Measurements from ENCODE around the gene DCUN1D4. TPM values are rescaled to one million over a fixed set of nuclear protein-coding genes. Genes with fewer than 3 reads are reported as not detected.

Gene DCUN1D4
- total and polyA plus RNA-seq, 2 experiments from 2014 or later = 17.3 to 39.9 TPM

DNA sequence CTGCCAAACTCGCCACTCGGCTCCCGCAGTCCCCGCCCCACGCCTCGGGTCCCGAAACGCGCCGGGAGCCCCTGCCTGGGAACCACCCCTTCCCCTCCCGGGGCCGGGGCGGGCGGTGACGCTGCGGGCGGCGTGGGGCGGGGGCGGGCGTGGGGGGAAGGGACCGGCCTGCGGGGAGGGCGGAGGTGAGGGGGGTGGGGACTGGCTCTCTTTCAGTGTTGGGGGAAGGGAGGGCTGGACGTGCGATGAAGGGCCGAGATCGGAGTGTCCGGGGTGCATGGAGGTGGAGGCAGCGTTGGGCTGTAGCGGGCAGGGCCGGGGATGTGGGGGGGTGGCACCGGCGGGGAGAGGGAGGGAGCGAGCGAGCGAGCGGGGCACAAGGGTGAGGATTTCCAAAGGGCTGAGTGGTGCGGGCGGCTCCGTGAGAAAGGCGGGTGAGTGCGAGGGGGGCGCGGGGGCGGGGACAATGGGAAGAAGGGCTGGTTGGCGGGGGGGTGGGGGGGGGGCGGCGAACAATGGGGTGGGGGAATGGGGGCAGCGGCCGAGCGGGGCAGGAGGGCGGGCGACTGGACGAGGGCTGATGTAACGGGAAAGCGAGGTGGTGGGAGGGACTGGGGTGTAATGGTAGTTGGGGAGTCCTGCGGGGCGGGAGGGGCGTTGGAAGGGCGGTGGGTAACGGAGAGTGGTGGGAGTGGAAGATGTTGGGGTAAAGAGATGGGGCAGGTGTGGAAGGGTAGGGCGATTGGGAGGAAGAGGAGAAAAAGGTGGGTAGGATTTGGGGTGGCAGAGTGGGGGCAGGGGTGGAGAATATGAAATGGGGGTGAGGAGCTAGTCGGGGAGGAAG lies 578 bp downstream of the DCUN1D4 start:
- H3K79me2 ChIP-seq = peaks cover 41% of the 10 kb centered on the region
- peak; percentile 76 for DNase-seq (ENCODE audit: low spot score)
- peak overlapping the region; percentile 84 for H3K4me2 ChIP-seq
- peak overlapping the region; percentile 88 for H3K27ac ChIP-seq
- H3K27me3 ChIP-seq = no peaks in the 10 kb centered on the region
- H3K9me3 ChIP-seq (ENCODE audit: low read depth) = no peaks in the 10 kb centered on the region
- no CpG with 5 or more reads among the region's 64 CpGs for WGBS (ENCODE audit: low lambda C conversion rate, missing lambda C conversion rate)
- H2AFZ ChIP-seq = peak overlapping the region; percentile 75
- H3K9me2 ChIP-seq (replicated peaks; ENCODE audit: insufficient read depth) = no peaks in the 10 kb centered on the region
- no peak for TF ChIP-seq EZH2 (IDR thresholded peaks at IDR 0.05; ENCODE audit: borderline replicate concordance)
- no peak for TF ChIP-seq EZH2phosphoT487 (IDR thresholded peaks at IDR 0.05; ENCODE audit: low read depth, severe bottlenecking, unreplicated experiment)
- TF ChIP-seq, protein P1, sequence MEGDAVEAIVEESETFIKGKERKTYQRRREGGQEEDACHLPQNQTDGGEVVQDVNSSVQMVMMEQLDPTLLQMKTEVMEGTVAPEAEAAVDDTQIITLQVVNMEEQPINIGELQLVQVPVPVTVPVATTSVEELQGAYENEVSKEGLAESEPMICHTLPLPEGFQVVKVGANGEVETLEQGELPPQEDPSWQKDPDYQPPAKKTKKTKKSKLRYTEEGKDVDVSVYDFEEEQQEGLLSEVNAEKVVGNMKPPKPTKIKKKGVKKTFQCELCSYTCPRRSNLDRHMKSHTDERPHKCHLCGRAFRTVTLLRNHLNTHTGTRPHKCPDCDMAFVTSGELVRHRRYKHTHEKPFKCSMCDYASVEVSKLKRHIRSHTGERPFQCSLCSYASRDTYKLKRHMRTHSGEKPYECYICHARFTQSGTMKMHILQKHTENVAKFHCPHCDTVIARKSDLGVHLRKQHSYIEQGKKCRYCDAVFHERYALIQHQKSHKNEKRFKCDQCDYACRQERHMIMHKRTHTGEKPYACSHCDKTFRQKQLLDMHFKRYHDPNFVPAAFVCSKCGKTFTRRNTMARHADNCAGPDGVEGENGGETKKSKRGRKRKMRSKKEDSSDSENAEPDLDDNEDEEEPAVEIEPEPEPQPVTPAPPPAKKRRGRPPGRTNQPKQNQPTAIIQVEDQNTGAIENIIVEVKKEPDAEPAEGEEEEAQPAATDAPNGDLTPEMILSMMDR (IDR thresholded peaks at IDR 0.05; ENCODE audit: poor library complexity) = no peak
- peaks cover 19% of the 10 kb centered on the region for H4K20me1 ChIP-seq (ENCODE audit: insufficient read depth, poor library complexity, severe bottlenecking)
- peak overlapping the region; percentile 76 for H3K4me3 ChIP-seq
- no peaks in the 10 kb centered on the region for H3K36me3 ChIP-seq (replicated peaks; ENCODE audit: insufficient read depth, low read depth)
- no peaks in the 10 kb centered on the region for H3K4me1 ChIP-seq (ENCODE audit: insufficient read depth)

DNA sequence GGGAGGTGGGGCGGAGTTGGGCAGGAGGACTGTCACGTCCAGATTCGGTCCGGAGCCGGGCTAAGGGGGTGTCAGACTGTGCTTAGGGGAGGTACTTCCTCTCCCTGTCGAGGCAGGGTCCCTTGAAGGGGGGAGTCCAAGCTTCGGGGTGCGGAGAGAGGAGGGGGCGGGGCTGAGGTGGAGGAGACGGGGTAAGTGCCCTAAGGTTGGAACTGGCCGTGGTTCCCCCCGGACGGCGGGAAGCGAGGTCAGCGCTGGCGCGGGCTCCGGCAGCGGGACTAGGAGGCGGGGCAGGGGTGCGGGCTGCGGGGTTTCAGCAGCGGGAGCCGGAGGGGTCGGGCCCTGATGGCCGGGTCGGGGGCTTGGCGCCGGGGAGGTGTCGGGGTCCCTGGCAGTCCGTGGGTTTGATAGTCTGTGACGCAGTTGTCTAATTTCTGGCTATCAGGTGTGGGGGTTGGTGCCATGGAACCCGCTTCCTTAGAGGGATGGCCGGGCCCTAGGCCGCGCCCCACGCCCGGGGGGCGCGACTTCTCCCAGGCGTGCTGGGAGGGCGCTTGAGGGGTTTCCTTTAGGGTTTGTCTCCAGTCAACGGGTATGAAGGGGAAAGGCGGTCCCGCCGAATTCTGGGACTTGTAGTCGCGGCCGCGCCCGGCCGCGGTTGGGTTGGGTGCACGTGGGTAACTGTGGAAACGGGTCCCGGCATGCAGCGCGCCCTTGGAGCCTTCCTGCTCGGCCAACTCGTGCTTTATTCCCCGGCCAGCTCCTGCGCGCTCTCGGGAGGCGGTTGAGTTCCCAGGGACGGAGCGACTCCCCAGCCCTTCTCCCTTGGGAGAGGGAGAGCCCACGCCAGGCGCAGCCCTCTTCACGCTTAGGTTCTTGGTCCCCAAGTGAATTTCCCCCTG lies 1.5 kb downstream of the DCUN1D4 start:
- Histone ChIP-seq H3K4me1 (ENCODE audit: insufficient read depth) (no peaks in the 10 kb centered on the region), H3K9me2 (replicated peaks; ENCODE audit: insufficient read depth) (no peaks in the 10 kb centered on the region), H4K20me1 (ENCODE audit: insufficient read depth, poor library complexity, severe bottlenecking) (peaks cover 22% of the 10 kb centered on the region), H2AFZ (peak overlapping the region; percentile 61), H3K36me3 (replicated peaks; ENCODE audit: insufficient read depth, low read depth) (no peaks in the 10 kb centered on the region), H3K4me3 (peak overlapping the region; percentile 76), H3K79me2 (peaks cover 50% of the 10 kb centered on the region), H3K9me3 (ENCODE audit: low read depth) (no peaks in the 10 kb centered on the region), H3K4me2 (peak overlapping the region; percentile 84), H3K27ac (peak overlapping the region; percentile 71), H3K27me3 (no peaks in the 10 kb centered on the region)
- DNase-seq (ENCODE audit: low spot score) = peak; percentile 96
- under 1% methylated on average over 32 of the region's 71 CpGs for WGBS (ENCODE audit: low lambda C conversion rate, missing lambda C conversion rate)
- no peak for TF ChIP-seq EZH2phosphoT487 (IDR thresholded peaks at IDR 0.05; ENCODE audit: low read depth, severe bottlenecking, unreplicated experiment)
- no peak for TF ChIP-seq EZH2 (IDR thresholded peaks at IDR 0.05; ENCODE audit: borderline replicate concordance)
- TF ChIP-seq, protein P1 (IDR thresholded peaks at IDR 0.05; ENCODE audit: poor library complexity) = no peak

DNA sequence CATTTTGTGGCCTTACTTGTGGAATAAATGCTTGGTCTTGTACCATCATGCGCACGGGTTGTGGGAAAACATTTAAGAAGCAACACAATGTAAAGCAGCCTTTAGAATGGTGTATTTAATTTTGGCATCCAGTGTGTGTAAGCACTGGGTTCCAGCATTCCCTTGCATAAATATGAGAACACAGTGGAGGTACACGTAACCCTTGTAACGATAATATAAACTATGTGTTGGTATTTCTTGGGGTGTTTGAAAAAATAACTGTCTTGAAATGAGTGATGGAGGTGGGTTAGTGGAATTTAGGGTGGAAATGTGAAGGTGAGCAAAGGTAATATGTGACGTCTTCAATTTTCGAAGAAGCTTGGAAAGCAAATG lies 2.1 kb downstream of the DCUN1D4 start:
- TF ChIP-seq EZH2phosphoT487 (IDR thresholded peaks at IDR 0.05; ENCODE audit: low read depth, severe bottlenecking, unreplicated experiment) (no peak), EZH2 (IDR thresholded peaks at IDR 0.05; ENCODE audit: borderline replicate concordance) (no peak)
- TF ChIP-seq, protein P1 (IDR thresholded peaks at IDR 0.05; ENCODE audit: poor library complexity) = no peak
- H3K79me2 ChIP-seq = peaks cover 56% of the 10 kb centered on the region
- peak overlapping the region; percentile 69 for H3K27ac ChIP-seq
- H3K4me3 ChIP-seq = peak overlapping the region; percentile 59
- no peaks in the 10 kb centered on the region for H3K36me3 ChIP-seq (replicated peaks; ENCODE audit: insufficient read depth, low read depth)
- H3K4me2 ChIP-seq = peak overlapping the region; percentile 84
- WGBS (ENCODE audit: low lambda C conversion rate, missing lambda C conversion rate) = 49% methylated on average over 6 of the region's 6 CpGs
- H2AFZ ChIP-seq = peak overlapping the region; percentile 18
- DNase-seq (ENCODE audit: low spot score) = no peak
- H3K27me3 ChIP-seq = no peaks in the 10 kb centered on the region
- no peaks in the 10 kb centered on the region for H3K9me3 ChIP-seq (ENCODE audit: low read depth)
- H3K4me1 ChIP-seq (ENCODE audit: insufficient read depth) = no peaks in the 10 kb centered on the region
- H3K9me2 ChIP-seq (replicated peaks; ENCODE audit: insufficient read depth) = no peaks in the 10 kb centered on the region
- H4K20me1 ChIP-seq (ENCODE audit: insufficient read depth, poor library complexity, severe bottlenecking) = peaks cover 22% of the 10 kb centered on the region

Data from hepatocyte (in vitro differentiated cells).